Measurements from ENCODE around the gene TRAK2. TPM values are rescaled to one million over a fixed set of nuclear protein-coding genes. Genes with fewer than 3 reads are reported as not detected.

TRAK2 gene
- total RNA-seq, 3 donors from 2014 or later: 35.4 to 62.2 (median 50.1) TPM

DNA sequence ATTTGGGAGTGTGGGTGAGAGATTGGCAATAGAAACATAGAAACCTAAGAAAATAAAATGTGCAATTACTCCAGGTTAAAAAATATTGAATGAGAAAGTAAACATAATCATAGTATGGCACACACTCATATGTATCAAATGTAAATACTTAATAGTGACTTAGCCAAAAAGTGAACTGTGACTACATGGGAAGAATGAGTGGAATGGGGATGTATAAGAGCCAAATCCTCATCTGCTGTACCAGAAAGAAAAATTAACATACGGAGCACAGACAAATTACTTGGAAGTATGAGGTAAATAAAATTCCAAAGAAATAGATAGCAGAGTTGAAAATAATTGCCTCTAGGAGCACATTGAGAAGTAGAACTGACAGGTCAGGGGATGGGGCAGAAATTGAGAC is 98.1 kb downstream of the TRAK2 start:
- TF ChIP-seq POLR2A (IDR thresholded peaks at IDR 0.05) (no peak), POLR2AphosphoS5 (IDR thresholded peaks at IDR 0.05) (no peak)
- TF ChIP-seq, protein P1, sequence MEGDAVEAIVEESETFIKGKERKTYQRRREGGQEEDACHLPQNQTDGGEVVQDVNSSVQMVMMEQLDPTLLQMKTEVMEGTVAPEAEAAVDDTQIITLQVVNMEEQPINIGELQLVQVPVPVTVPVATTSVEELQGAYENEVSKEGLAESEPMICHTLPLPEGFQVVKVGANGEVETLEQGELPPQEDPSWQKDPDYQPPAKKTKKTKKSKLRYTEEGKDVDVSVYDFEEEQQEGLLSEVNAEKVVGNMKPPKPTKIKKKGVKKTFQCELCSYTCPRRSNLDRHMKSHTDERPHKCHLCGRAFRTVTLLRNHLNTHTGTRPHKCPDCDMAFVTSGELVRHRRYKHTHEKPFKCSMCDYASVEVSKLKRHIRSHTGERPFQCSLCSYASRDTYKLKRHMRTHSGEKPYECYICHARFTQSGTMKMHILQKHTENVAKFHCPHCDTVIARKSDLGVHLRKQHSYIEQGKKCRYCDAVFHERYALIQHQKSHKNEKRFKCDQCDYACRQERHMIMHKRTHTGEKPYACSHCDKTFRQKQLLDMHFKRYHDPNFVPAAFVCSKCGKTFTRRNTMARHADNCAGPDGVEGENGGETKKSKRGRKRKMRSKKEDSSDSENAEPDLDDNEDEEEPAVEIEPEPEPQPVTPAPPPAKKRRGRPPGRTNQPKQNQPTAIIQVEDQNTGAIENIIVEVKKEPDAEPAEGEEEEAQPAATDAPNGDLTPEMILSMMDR (IDR thresholded peaks at IDR 0.05): no peak
- Histone ChIP-seq H3K4me1 (no peaks in the 10 kb centered on the region), H3K27ac (no peak overlapping the region), H3K9me3 (no peaks in the 10 kb centered on the region), H3K27me3 (no peaks in the 10 kb centered on the region), H3K36me3 (no peaks in the 10 kb centered on the region), H3K4me3 (no peak overlapping the region)
- DNase-seq (ENCODE audit: low spot score in 2 of 2): no peak
- intact Hi-C loops (cut with DNase I; ENCODE audit: low total_unique reads): no loop called here

DNA sequence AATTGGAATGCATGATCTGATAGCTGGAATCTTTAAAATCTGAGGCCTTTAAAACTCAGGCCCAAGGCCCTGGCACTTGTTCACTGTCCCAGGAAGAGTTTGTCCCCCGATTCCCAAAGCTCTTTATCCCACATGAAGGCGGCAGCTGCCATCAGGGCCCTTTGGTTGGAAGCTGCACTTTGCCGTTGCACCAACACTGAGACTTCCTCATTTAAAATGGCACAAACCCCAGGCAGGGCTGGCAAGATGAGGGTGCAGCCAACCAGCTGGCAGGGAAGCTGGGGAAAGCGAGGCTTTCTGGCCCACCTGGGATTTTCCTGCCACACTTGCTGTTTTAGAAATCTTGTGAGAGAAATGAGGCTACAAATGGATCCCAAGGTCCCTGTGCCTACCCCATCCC is 100.4 kb downstream of the TRAK2 start:
- no peak for DNase-seq (ENCODE audit: low spot score in 2 of 2)
- H3K27ac ChIP-seq: no peak overlapping the region
- no peaks in the 10 kb centered on the region for H3K27me3 ChIP-seq
- intact Hi-C loops (cut with DNase I; ENCODE audit: low total_unique reads): no loop called here
- H3K4me3 ChIP-seq: no peak overlapping the region
- TF ChIP-seq, protein P1 (IDR thresholded peaks at IDR 0.05): no peak
- TF ChIP-seq POLR2AphosphoS5 (IDR thresholded peaks at IDR 0.05) (no peak), POLR2A (IDR thresholded peaks at IDR 0.05) (no peak)
- H3K36me3 ChIP-seq: no peaks in the 10 kb centered on the region
- H3K4me1 ChIP-seq: no peaks in the 10 kb centered on the region
- no peaks in the 10 kb centered on the region for H3K9me3 ChIP-seq

DNA sequence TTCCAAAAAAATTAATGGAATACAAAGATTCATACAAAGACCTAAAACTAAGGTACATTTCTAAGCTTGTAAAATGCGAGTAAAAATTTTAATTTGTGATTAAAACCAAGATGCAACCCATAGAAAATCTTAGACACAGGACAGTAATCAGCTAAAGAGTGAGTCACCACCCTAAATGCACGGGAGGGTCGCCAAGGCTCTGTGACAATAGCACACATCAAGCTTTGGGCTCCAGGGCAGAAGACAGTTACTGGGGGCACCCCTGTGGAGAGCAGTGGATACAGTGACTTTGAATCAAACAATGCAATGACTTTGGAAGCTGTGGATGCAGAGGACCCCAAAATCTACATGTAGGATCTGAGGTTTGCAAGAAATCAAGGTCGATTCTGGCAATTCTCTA is 101.7 kb downstream of the TRAK2 start:
- no peak for DNase-seq (ENCODE audit: low spot score in 2 of 2)
- H3K4me3 ChIP-seq: no peak overlapping the region
- H3K27ac ChIP-seq: no peak overlapping the region
- TF ChIP-seq POLR2A (IDR thresholded peaks at IDR 0.05) (no peak), POLR2AphosphoS5 (IDR thresholded peaks at IDR 0.05) (no peak)
- TF ChIP-seq, protein P1 (IDR thresholded peaks at IDR 0.05): no peak
- intact Hi-C loops (cut with DNase I; ENCODE audit: low total_unique reads): no loop called here
- no peaks in the 10 kb centered on the region for H3K9me3 ChIP-seq
- H3K27me3 ChIP-seq: no peaks in the 10 kb centered on the region
- no peaks in the 10 kb centered on the region for H3K4me1 ChIP-seq
- H3K36me3 ChIP-seq: no peaks in the 10 kb centered on the region

DNA sequence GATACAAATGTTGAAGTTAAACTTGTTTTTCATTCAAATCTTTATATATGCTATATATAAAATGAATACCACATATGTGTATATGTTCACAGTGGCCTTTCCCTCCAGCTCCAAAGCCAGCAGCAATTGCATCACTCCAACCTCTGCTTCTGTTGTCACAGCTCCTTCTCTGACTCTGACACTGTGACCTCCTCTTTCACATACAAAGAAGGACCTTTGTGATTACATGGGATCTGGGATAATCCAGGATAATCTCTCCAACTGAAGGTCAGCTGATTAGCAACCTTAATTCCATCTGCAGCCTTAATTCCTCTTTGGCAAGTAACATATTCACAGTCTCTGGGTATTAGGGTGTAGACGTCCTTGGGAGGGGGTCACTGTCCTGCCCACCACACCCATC is 102.5 kb downstream of the TRAK2 start:
- intact Hi-C loops (cut with DNase I; ENCODE audit: low total_unique reads): no loop called here
- Histone ChIP-seq H3K9me3 (no peaks in the 10 kb centered on the region), H3K4me1 (no peaks in the 10 kb centered on the region), H3K4me3 (no peak overlapping the region), H3K27me3 (no peaks in the 10 kb centered on the region), H3K27ac (no peak overlapping the region), H3K36me3 (no peaks in the 10 kb centered on the region)
- no peak for DNase-seq (ENCODE audit: low spot score in 2 of 2)
- TF ChIP-seq POLR2AphosphoS5 (IDR thresholded peaks at IDR 0.05): no peak
- TF ChIP-seq, protein P1 (IDR thresholded peaks at IDR 0.05): no peak
- TF ChIP-seq POLR2A (IDR thresholded peaks at IDR 0.05): no peak

DNA sequence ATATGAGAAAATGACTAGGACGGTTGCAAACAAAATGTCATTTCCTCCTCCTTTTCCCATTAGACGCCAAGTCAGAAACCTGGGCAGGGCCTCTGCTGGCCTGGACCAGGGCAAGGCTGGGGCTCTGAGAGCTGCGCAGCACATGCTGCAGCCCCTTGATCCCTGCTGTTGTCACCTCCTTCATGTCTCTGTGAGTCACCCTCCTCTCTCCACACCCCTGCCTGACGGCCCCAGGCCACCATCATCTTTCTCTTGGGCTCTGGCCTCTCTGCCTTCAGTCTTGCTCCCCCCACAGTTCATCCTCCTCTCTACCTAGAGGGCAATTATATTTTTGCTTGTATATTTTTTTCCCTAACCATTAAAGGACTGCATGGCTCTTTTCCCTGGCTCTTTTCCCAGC is 104.1 kb downstream of the TRAK2 start:
- H3K36me3 ChIP-seq: no peaks in the 10 kb centered on the region
- no peaks in the 10 kb centered on the region for H3K4me1 ChIP-seq
- intact Hi-C loops (cut with DNase I; ENCODE audit: low total_unique reads): no loop called here
- H3K4me3 ChIP-seq: no peak overlapping the region
- DNase-seq (ENCODE audit: low spot score in 2 of 2): no peak
- H3K27ac ChIP-seq: no peak overlapping the region
- no peaks in the 10 kb centered on the region for H3K9me3 ChIP-seq
- TF ChIP-seq POLR2AphosphoS5 (IDR thresholded peaks at IDR 0.05): no peak
- TF ChIP-seq, protein P1 (IDR thresholded peaks at IDR 0.05): no peak
- no peaks in the 10 kb centered on the region for H3K27me3 ChIP-seq
